RPMI8226 (cell line): Measurements from ENCODE around the gene BICDL1.

ENCODE experiments used
- DNase-seq: peaks from one replicate; pipeline ENCODE4 v3.0.0-alpha.2; 2015

The BICDL1 gene

GRCh38 chr12:120132054-120132836 lies 143.2 kb downstream of the BICDL1 start:
- no peak for DNase-seq

DNA sequence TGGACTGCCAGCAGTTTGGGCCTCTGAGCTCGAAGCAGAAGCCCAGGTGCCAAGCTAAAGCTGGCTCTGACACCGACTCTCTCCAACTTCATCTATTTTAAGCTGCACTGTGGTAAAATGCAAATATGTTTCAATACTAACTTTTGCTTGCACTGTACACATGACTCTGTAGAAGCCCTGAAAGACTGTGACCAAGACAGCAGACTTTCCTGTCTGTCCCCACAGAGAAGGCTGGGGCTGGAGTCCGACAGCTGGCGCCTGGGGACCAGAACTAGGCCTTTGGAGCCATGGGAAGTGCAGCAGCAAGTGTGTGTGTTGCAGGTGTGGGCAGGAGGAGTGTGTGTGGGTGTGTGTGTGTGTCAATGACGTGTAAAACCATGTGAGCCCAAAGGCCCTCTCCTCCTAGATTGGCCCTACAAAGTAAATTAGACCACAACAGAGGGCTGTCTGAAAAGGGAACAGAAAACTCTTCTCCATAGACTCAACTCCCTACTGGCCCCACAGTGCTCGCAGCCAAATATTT lies 143.9 kb downstream of the BICDL1 start:
- no peak for DNase-seq

DNA sequence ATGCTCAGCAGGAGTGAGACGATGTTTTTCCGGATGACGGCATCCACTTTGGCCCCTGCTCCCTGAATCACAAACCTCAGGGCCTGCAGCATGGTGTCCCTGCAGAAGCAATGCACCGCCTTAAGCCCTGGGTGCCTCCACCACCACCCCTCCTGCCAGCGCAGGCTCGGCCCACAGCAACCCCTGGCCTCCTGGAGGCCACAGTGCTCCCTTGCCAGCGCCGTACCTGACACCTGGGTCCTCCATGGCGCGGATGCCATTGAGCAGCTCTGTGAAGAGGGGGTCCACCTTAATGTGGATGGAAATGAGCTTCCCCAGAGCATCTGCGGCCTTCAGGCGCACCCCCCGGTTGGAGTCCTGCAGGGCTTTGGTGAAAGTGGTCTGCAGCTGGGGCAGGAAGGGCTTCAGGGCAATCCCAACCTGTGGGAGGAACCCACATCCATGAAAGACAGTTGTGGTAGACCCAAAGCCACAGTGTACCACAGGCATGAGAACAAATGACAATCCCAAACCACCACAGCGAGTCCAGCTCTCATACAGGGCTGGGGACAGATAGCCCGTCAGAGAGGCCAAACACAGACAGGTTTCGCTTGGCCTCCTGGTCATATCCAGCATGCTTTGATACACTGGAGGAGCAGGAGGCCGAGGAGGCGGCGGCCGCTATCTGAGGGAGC lies 145.4 kb downstream of the BICDL1 start:
- DNase-seq, result no peak

GRCh38 chr12:120136093-120136770 lies 147.2 kb downstream of the BICDL1 start:
- no peak for DNase-seq

DNA sequence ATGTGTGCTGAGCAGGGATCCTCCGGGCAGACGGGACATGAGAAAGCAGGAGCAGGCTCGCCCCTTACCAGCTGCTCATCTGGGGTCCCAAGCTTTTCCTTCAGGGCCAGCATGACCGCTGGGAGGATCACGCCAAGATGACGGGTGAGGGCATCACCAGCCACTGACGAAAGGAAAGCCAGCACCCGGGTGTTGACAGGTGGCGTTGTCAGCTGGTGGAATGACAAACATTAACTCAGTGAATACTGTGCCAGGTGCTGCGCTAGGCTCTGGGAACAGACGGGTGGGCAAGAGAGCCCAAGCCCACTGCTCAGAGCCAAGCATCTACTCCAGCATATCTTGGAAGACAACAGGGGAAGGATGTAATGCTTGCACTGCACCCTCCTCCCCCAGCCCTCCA lies 148.8 kb downstream of the BICDL1 start:
- no peak for DNase-seq

DNA sequence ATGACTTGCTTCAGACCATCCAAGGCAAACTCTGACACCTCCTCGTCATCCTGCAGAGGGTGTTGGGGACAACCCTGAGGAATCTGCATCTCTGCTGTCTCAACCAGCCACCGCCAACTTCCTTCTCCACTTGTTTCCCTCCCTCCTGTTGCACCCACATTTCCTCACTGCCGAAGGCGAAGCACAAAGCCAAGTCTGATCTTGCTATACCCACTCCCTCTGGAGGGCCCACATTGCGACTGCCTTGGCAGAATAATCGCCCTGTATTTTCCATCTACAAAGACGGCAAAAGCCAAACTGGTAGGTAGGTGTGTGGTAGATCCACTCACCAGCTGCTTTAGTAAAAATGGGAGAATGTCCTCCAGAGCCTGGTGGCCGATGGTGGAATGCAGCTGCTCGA lies 149.3 kb downstream of the BICDL1 start:
- DNase-seq, result no peak

- no peak for DNase-seq
These were observed 150.9 kb downstream of the BICDL1 start for GRCh38 chr12:120139958-120140357.

DNA sequence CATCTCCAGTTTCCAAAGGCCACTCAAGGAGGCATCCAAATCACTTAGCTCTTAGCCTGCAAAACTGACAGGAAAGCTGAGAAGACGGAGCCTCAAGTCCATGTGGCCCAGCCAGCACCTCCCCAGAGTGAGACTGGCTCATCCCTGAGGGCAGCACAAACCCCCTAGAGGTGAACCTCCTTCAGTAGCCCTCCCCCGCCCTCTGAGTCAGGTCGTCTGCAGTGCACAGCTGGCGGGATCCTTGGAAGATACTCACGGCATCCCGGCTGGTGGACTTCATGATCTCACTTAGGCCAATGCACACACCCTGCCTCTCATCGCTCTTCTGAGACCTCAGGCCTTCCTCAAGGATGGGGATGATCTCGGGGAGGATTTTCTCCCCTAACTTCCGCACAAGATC lies 151.6 kb downstream of the BICDL1 start:
- no peak for DNase-seq

DNA sequence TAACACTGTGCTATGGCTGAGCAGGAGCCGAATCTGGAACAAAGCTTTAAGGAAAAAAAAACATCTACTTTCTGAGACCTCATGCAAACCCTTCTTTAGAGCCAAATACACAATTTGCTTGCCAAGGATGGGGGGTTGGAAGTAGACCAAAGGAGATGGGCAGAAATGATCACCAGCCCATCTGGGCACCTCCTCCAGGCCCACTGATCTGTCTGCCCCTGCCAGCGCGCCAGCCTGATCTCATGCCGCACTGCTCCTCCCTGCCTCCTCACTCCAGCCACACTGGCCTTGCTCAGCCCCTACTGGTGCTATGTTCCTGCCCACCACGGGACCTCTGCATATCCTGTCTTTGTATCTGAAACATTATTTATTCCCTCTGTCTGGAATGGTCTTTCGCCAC lies 152.3 kb downstream of the BICDL1 start:
- no peak for DNase-seq

DNA sequence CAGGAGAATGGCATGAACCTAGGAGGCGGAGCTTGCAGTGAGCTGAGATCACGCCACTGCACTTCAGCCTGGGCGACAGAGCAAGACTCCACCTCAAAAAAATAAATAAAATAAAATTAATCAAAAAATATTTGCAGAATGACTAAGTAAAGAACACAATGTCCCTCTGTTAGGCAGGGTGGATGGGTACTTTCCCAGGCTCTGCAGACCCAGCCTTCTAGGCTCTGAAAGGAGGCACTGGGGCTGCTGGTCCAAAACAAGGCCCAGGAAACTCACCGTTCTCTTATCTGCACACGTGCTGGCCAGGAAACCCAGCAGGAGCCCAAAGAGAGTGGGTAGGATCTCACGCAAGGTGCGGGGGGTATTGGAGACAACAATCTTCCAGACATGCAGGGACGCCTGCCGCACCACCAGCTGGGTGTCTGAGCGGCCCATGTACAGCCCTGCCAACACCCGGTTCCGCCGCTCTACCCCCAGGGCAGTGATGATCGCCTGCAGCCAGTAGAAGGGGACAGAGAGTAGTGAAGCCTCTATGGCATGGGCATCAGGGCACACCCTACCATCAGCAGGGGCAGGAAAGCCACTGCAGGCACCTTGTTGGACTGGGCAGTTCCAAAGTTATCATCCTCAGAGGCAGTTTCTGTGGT lies 153.3 kb downstream of the BICDL1 start:
- no peak for DNase-seq
